GM12874 (cell line): ENCODE measurements around the gene PRM3.

Experiments used
- TF ChIP-seq, protein P1 (sequence below): IDR thresholded peaks from 2 replicates; pipeline ENCODE4 v1.5.1; 2011; ENCODE audit warnings: low read depth, mild to moderate bottlenecking, control low read depth, low read length, moderate library complexity; ENCODE audit not compliant: insufficient read depth

The PRM3 gene

DNA sequence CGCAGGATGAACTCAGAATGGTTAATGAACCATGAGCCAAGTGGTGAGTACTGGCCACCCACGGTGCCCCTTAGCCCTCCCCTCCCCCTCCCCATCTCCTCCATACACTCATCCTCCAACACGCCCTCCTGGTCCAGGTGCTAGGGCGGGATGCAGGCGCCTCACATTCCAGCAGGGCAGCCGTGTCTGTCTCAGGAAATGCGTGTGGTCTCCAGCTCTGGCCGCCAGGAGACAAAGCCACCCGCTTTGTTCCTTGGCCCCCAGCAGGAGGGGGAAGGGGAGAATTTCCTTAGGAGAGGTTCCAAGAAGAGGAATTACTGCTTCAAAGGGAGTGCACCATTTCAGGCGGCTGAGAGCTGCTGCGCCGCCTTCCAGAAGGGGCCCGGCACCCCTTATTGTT, 42.1 kb upstream of the PRM3 start:
- TF ChIP-seq, protein P1, sequence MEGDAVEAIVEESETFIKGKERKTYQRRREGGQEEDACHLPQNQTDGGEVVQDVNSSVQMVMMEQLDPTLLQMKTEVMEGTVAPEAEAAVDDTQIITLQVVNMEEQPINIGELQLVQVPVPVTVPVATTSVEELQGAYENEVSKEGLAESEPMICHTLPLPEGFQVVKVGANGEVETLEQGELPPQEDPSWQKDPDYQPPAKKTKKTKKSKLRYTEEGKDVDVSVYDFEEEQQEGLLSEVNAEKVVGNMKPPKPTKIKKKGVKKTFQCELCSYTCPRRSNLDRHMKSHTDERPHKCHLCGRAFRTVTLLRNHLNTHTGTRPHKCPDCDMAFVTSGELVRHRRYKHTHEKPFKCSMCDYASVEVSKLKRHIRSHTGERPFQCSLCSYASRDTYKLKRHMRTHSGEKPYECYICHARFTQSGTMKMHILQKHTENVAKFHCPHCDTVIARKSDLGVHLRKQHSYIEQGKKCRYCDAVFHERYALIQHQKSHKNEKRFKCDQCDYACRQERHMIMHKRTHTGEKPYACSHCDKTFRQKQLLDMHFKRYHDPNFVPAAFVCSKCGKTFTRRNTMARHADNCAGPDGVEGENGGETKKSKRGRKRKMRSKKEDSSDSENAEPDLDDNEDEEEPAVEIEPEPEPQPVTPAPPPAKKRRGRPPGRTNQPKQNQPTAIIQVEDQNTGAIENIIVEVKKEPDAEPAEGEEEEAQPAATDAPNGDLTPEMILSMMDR, result no peak

- TF ChIP-seq, protein P1, result no peak
These were observed 41.0 kb upstream of the PRM3 start for GRCh38 chr16:11314309-11314894.

- TF ChIP-seq, protein P1, result no peak
These were observed 40.3 kb upstream of the PRM3 start for GRCh38 chr16:11313493-11314308.

GRCh38 chr16:11312718-11313492, 39.5 kb upstream of the PRM3 start:
- TF ChIP-seq, protein P1, result no peak

- TF ChIP-seq, protein P1, result no peak
These were observed 37.6 kb upstream of the PRM3 start for GRCh38 chr16:11310997-11311561.

- TF ChIP-seq, protein P1, result no peak
These were observed 37.2 kb upstream of the PRM3 start for GRCh38 chr16:11310634-11310977.

DNA sequence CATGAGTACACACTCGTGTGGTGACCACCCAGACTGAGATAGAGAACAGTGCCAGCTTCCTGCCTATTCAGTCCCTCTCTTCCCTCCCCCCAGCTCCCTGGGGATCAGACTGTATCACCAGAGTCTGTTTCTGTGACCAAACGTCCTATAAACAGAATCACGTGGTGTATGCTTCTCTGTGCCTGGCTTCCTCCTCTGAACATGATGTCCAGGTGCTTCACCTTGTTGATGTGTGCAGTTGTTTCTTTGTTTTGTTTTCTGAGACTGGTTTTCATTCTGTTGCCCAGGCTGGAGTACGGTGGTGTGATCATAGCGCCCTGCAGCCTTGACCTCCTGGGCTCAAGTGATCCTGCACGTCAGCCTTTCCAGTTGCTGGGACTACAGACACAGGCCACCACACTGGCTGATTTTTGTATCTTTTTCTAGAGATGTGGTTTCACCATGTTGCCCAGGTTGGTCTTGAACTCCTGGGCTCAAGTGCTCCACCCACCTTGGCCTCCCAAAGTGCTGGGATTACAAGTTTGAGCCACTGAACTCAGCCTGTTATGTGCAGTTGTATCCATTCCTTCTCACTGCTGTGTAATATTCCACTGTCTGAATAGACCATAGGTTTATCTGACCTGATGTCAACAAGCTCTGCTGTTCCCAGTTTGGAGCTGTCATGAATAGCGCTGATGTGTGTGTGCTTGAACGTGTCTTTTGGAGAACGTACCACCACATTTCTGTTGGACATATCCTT, 36.6 kb upstream of the PRM3 start:
- TF ChIP-seq, protein P1, result no peak
